ENCODE data around the gene GOLGA6L6.
"Not testable (repeated sequence)": the region's sequence is repeated elsewhere in the genome, so short reads cannot be mapped to it uniquely, and the experiment has no call there.

GOLGA6L6 gene, protein sequence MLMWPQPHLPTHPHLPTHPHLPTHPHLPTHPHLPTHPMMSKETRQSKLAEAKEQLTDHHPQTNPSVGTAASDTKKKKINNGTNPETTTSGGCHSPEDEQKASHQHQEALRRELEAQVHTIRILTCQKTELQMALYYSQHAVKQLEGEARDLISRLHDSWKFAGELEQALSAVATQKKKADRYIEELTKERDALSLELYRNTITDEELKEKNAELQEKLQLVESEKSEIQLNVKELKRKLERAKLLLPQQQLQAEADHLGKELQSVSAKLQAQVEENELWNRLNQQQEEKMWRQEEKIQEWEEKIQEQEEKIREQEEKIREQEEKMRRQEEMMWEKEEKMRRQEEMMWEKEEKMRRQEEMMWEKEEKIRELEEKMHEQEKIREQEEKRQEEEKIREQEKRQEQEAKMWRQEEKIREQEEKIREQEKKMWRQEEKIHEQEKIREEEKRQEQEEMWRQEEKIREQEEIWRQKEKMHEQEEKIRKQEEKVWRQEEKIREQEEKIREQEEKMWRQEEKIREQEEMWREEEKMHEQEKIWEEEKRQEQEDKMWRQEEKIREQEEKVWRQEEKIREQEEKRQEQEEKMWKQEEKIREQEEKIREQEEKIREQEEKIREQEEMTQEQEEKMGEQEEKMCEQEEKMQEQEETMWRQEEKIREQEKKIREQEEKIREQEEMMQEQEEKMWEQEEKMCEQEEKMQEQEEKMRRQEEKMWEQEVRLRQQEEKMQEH

GRCh38 chr15:20541700-20542099 lies at the start of gene GOLGA6L6:
GOLGA6L6 (minus strand) TSS chr15:20541800; CDS start chr15:20541709, 91 bp downstream.
- POLR2A ChIA-PET; DNase-seq (ENCODE audit: extremely low spot score); CTCF ChIA-PET: not testable (repeated sequence)

DNA sequence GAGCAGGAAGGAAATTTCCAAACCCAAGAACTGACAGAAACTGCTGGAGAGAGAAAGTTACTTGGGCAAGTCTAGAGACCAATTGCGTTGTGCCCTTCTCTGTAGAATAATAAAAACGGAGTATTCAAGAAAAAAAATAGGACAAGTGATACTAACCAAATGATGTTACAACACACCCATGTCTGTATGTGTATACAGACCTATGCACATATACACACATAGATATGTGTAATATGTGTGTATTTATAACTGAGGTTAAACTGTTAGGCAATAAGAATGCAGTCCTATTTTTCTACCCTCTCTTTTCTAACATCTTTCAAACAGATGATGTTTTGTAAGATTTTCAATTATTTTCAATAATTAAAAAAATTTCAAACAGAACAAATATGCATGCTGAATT lies 48.5 kb upstream of the GOLGA6L6 start:
- POLR2A ChIA-PET; DNase-seq (ENCODE audit: extremely low spot score); CTCF ChIA-PET: not testable (repeated sequence)

- DNase-seq (ENCODE audit: extremely low spot score); POLR2A ChIA-PET; CTCF ChIA-PET: not testable (repeated sequence)
Measured at GRCh38 chr15:20586821-20587220, 45.2 kb upstream of the GOLGA6L6 start.

GRCh38 chr15:20582726-20583115 lies 41.1 kb upstream of the GOLGA6L6 start:
- POLR2A ChIA-PET; CTCF ChIA-PET; DNase-seq (ENCODE audit: extremely low spot score): not testable (repeated sequence)

- POLR2A ChIA-PET; CTCF ChIA-PET; DNase-seq (ENCODE audit: extremely low spot score): not testable (repeated sequence)
Measured at GRCh38 chr15:20582109-20582725, 40.6 kb upstream of the GOLGA6L6 start.

GRCh38 chr15:20581261-20582108 lies 39.9 kb upstream of the GOLGA6L6 start:
- CTCF ChIA-PET; POLR2A ChIA-PET; DNase-seq (ENCODE audit: extremely low spot score): not testable (repeated sequence)

DNA sequence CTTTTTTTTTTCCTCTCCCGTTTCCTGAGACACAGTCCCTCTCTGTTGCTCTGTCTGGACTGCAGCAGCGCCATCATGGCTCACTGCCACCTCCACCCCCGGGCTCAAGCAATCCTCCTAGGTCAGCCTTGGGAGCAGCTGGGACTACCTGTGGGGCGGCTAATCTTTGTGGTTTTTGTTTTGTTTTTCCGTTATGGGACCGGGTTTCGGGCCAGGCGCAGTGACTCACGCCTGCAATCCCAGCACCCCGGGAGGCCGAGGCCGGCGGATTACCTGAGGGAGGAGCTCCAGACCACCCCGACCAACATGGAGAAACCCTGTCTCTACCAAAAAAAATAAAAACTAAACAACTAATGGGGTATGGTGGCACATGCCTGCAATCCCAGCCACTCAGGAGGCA lies 38.1 kb upstream of the GOLGA6L6 start:
- DNase-seq (ENCODE audit: extremely low spot score); CTCF ChIA-PET; POLR2A ChIA-PET: not testable (repeated sequence)

DNA sequence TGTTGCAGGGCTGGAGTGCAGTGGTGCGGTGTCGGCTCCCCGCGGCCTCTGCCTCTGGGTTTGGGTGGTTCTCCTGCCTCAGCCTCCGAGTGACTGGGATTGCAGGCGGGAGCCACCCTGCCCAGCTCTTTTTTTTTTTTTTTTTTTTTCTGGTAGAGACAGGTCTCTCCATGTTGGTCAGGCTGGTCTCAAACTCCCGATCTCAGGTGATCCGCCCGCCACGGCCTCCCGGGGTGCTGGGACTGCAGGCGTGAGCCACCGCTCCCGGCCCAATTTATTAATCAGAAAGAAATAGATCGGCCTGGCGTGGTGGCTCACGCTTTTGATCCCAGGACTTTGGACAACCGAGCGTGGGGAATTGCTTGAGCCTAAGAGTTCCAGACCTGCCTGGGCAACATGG lies 9.7 kb upstream of the GOLGA6L6 start:
- POLR2A ChIA-PET; DNase-seq (ENCODE audit: extremely low spot score); CTCF ChIA-PET: not testable (repeated sequence)

GRCh38 chr15:20505926-20506658 lies 35.5 kb downstream of the GOLGA6L6 start:
- POLR2A ChIA-PET, CTCF ChIA-PET: not testable (repeated sequence)

GRCh38 chr15:20502839-20503238 lies 38.8 kb downstream of the GOLGA6L6 start:
- DNase-seq (ENCODE audit: extremely low spot score); CTCF ChIA-PET; POLR2A ChIA-PET: not testable (repeated sequence)

More at GRCh38 chr15:20505926-20506658, 35.5 kb downstream of the GOLGA6L6 start:
- not testable (repeated sequence) for DNase-seq (ENCODE audit: extremely low spot score)

DNA sequence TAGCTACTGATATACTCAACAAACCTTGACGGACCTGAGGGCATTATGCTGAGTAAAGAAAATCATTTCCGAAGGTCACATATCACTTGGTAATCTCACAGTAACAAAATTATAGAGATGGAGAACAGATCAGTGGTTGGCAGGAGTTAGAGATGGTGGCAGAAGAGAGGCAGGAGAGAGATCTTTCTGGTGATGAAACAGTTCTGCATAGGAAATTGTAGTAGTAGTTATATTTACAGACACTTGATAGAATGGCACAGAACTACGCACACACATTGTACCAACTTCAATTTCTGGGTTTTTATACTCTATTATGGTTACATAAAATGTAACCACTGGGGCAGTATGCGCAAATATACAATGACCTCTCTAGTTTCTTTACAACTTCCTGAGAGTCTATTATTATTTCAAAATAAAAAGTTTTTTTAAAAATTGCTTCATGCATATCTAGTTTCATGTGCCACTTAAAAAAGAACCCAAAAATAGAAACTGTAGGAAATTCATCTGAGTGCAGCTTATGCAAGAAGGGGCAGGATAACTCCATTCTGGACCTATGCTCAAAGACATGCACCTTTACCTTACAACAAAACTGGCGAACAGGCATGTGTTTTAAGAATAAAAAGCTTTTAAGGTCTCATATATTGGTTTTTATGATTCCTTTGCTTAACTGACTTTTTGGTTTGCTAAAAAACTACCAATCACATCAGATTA lies 39.9 kb downstream of the GOLGA6L6 start:
- CTCF ChIA-PET; POLR2A ChIA-PET; DNase-seq (ENCODE audit: extremely low spot score): not testable (repeated sequence)

DNA sequence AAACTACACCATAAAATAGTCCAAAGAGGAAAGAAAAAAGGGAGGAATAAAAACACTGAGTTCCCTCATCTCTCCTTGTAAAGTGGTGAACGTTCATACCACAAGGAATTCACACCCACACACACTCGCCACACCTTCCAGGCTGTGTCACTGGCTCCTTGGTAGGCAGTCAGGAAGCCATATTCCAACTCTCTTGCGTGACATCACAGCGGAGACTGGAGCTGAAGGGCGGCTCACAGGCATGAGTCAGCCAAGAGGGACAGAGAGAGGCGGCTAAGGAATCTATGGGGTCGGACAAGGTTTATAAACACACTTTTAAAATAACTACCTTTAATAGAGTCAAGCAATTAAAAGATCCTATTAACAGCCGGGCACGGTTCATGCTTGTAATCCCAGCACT lies 43.8 kb downstream of the GOLGA6L6 start:
- CTCF ChIA-PET; DNase-seq (ENCODE audit: extremely low spot score); POLR2A ChIA-PET: not testable (repeated sequence)

DNA sequence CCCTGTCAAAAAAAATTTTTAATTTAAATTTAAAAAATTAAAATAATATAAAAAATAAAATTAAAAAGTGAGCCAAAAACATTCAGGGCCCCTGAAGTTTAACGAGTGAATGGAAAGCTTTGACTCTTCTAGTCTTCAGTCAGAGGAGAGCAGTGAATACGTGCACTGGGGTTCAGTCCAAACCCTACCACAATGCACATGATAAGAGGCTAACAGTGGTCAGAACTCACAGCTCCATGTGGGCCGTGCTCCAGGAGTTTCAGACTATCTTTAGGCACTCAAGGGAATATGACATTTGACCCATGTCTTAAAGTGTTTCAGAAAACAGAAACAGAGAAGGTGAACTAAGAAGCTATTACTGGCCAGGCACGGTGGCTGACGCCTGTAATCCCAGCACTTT lies 48.6 kb downstream of the GOLGA6L6 start:
- POLR2A ChIA-PET; DNase-seq (ENCODE audit: extremely low spot score); CTCF ChIA-PET: not testable (repeated sequence)

DNA sequence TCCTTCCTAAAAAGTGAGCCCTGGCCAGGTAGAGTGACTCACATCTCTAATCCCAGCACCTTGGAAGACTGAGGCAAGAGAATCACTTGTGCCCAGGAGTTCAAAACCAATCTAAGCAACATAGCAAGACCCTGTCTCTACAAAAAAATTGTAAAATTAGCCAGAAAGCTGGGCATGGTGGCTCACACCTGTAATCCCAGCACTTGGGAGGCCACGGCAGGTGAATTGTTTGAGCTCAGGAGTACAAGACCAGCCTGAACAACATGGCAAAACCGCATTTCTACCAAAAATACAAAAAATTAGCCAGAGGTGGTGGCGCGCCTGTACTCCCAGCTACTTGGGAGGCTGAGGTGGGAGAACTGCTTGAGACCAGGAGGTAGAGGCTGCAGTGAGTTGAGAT lies 49.0 kb downstream of the GOLGA6L6 start:
- POLR2A ChIA-PET; CTCF ChIA-PET; DNase-seq (ENCODE audit: extremely low spot score): not testable (repeated sequence)

DNA sequence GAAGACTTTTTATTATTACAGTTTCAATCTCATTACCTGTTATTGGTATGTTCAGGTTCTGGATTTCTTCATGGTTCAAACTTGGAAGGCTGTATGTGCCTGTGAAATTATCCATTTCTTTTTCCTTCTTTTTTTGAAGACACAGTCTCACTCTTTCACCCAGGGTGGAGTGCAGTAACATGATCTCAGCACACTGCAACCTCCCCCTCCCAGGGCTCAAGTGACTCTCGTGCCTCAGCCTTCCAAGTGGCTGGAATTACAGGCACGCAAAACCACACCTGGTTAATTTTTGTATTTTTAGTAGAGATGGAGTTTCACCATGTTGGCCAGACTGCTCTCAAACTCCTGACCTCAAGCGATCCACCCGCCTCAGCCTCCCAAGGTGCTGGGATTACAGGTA lies 52.3 kb downstream of the GOLGA6L6 start:
- CTCF ChIA-PET; DNase-seq (ENCODE audit: extremely low spot score): not testable (repeated sequence)

More for the DNA sequence above, 52.3 kb downstream of the GOLGA6L6 start:
- POLR2A ChIA-PET = not testable (repeated sequence)

All from GM10248 (cell line).